Measurements from ENCODE around the gene SRD5A3. TPM values are rescaled to one million over a fixed set of nuclear protein-coding genes. Genes with fewer than 3 reads are reported as not detected.
"Not testable (repeated sequence)": the region's sequence is repeated elsewhere in the genome, so short reads cannot be mapped to it uniquely, and the experiment has no call there.

Gene SRD5A3
- total RNA-seq, 1 experiment from 2014 or later = 7.3 TPM

DNA sequence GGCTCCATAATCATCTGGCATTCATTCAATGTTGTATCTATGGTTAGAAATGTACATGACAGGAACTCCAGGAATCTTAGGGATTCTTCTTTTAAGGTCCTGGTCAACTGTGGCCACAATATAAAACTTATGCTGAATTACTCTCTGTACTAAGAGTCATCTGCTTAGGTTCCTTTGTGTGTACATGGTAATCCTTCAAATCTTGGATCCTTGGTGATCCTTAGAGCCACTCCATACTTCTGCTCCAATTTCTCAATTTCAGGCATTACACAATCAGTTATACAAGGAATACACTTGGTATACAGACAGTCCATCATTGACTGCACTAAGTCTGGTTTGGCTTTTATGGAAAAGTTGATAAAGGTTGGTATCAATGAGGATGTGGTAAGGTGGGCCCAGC, 5.8 kb downstream of the SRD5A3 start:
- H3K9me2 ChIP-seq (ENCODE audit: insufficient read depth) = no peaks in the 10 kb centered on the region
- H3K36me3 ChIP-seq (ENCODE audit: low read depth) = no peaks in the 10 kb centered on the region
- intact Hi-C loops (cut with micrococcal nuclease; ENCODE audit: unreplicated experiment) = no loop called here
- no peak overlapping the region for H3K4me3 ChIP-seq
- H3F3A ChIP-seq (ENCODE audit: insufficient read depth, low read depth) = peaks cover 8% of the 10 kb centered on the region; the same call in 1 of the 2 replicates
- ChIA-PET CTCF (no interaction called here), POLR2A (ENCODE audit: unreplicated experiment) (no interaction called here)
- no peak for TF ChIP-seq EZH2 (IDR thresholded peaks at IDR 0.05; ENCODE audit: low read depth)
- TF ChIP-seq, protein P1, sequence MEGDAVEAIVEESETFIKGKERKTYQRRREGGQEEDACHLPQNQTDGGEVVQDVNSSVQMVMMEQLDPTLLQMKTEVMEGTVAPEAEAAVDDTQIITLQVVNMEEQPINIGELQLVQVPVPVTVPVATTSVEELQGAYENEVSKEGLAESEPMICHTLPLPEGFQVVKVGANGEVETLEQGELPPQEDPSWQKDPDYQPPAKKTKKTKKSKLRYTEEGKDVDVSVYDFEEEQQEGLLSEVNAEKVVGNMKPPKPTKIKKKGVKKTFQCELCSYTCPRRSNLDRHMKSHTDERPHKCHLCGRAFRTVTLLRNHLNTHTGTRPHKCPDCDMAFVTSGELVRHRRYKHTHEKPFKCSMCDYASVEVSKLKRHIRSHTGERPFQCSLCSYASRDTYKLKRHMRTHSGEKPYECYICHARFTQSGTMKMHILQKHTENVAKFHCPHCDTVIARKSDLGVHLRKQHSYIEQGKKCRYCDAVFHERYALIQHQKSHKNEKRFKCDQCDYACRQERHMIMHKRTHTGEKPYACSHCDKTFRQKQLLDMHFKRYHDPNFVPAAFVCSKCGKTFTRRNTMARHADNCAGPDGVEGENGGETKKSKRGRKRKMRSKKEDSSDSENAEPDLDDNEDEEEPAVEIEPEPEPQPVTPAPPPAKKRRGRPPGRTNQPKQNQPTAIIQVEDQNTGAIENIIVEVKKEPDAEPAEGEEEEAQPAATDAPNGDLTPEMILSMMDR (conservative IDR thresholded peaks at IDR 0.05) = no peak
- no peak overlapping the region for H2AFZ ChIP-seq
- H3K27ac ChIP-seq = no peak overlapping the region
- no peak for DNase-seq
- H4K20me1 ChIP-seq (ENCODE audit: insufficient read depth) = no peaks in the 10 kb centered on the region
- no peak overlapping the region for H3K4me2 ChIP-seq
- H3K79me2 ChIP-seq (ENCODE audit: low read depth) = no peaks in the 10 kb centered on the region; the same call in 1 of the 2 replicates
- H3K9me3 ChIP-seq (ENCODE audit: insufficient read depth, low read depth) = no peaks in the 10 kb centered on the region
- H3K27me3 ChIP-seq (ENCODE audit: insufficient read depth, low read depth) = no peaks in the 10 kb centered on the region
- H3K4me1 ChIP-seq (replicated peaks; ENCODE audit: insufficient read depth) = peaks cover 27% of the 10 kb centered on the region
- BruUV-seq (replicated peaks) = no TSS peak

DNA sequence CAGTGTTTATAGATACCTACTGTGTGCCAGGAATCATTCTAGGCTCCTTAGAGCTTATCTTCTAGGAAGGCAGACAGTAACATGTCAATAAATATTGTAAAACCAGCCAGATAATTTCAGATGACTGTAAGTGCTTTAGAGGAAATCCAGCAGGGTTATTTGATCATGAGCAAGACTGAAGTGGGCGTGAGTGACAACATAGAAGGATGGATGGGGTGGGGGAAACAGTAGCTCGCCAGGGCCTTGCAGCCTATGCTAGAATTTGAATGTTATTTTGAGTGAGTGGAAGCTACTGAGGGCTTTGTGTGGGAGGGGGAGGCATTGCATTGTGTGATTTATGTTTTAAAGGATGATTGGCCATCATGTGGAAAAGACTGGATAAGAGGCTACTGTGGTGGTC, 6.7 kb downstream of the SRD5A3 start:
- Histone ChIP-seq H3K4me3 (no peak overlapping the region), H3K79me2 (ENCODE audit: low read depth) (no peaks in the 10 kb centered on the region; the same call in 1 of the 2 replicates), H3K27me3 (ENCODE audit: insufficient read depth, low read depth) (no peaks in the 10 kb centered on the region), H3K9me2 (ENCODE audit: insufficient read depth) (no peaks in the 10 kb centered on the region), H3K9me3 (ENCODE audit: insufficient read depth, low read depth) (no peaks in the 10 kb centered on the region), H3K4me2 (no peak overlapping the region), H3K36me3 (ENCODE audit: low read depth) (no peaks in the 10 kb centered on the region), H4K20me1 (ENCODE audit: insufficient read depth) (no peaks in the 10 kb centered on the region), H3F3A (ENCODE audit: insufficient read depth, low read depth) (peaks cover 14% of the 10 kb centered on the region), H3K27ac (no peak overlapping the region), H3K4me1 (replicated peaks; ENCODE audit: insufficient read depth) (peaks cover 27% of the 10 kb centered on the region), H2AFZ (no peak overlapping the region)
- intact Hi-C loops (cut with micrococcal nuclease; ENCODE audit: unreplicated experiment) = no loop called here
- ChIA-PET CTCF (interaction anchor here (0.6 kb wide), 1 partner anchor 9 kb away, joined by 3 read pairs; no protein-coding TSS in a partner anchor), POLR2A (ENCODE audit: unreplicated experiment) (no interaction called here)
- no TSS peak for BruUV-seq (replicated peaks)
- DNase-seq = no peak
- TF ChIP-seq EZH2 (IDR thresholded peaks at IDR 0.05; ENCODE audit: low read depth) = no peak
- TF ChIP-seq, protein P1 (conservative IDR thresholded peaks at IDR 0.05) = no peak

- H3K79me2 ChIP-seq (ENCODE audit: low read depth); H2AFZ ChIP-seq; BruUV-seq (replicated peaks); H3K27me3 ChIP-seq (ENCODE audit: insufficient read depth, low read depth); H3K36me3 ChIP-seq (ENCODE audit: low read depth); intact Hi-C loops (cut with micrococcal nuclease; ENCODE audit: unreplicated experiment); H3K9me3 ChIP-seq (ENCODE audit: insufficient read depth, low read depth); H3K9me2 ChIP-seq (ENCODE audit: insufficient read depth); H3K27ac ChIP-seq; H3K4me3 ChIP-seq; H3K4me2 ChIP-seq; POLR2A ChIA-PET (ENCODE audit: unreplicated experiment); H4K20me1 ChIP-seq (ENCODE audit: insufficient read depth); DNase-seq: not testable (repeated sequence)
- H3K4me1 ChIP-seq (replicated peaks; ENCODE audit: insufficient read depth) = peaks cover 27% of the 10 kb centered on the region
- CTCF ChIA-PET = interaction anchor here (0.6 kb wide), 1 partner anchor 9 kb away, joined by 3 read pairs; no protein-coding TSS in a partner anchor
- peaks cover 20% of the 10 kb centered on the region for H3F3A ChIP-seq (ENCODE audit: insufficient read depth, low read depth)
Measured at GRCh38 chr4:55353228-55353747, 7.2 kb downstream of the SRD5A3 start.

- Histone ChIP-seq H2AFZ (no peak overlapping the region), H3K4me2 (no peak overlapping the region), H3K27me3 (ENCODE audit: insufficient read depth, low read depth) (no peaks in the 10 kb centered on the region), H3K4me1 (replicated peaks; ENCODE audit: insufficient read depth) (peaks cover 36% of the 10 kb centered on the region), H3F3A (ENCODE audit: insufficient read depth, low read depth) (peaks cover 31% of the 10 kb centered on the region), H4K20me1 (ENCODE audit: insufficient read depth) (no peaks in the 10 kb centered on the region), H3K27ac (no peak overlapping the region), H3K36me3 (ENCODE audit: low read depth) (no peaks in the 10 kb centered on the region), H3K4me3 (no peak overlapping the region), H3K79me2 (ENCODE audit: low read depth) (no peaks in the 10 kb centered on the region), H3K9me3 (ENCODE audit: insufficient read depth, low read depth) (no peaks in the 10 kb centered on the region), H3K9me2 (ENCODE audit: insufficient read depth) (no peaks in the 10 kb centered on the region)
- DNase-seq = no peak
- no TSS peak for BruUV-seq (replicated peaks)
- intact Hi-C loops (cut with micrococcal nuclease; ENCODE audit: unreplicated experiment) = no loop called here
- ChIA-PET POLR2A (ENCODE audit: unreplicated experiment) (no interaction called here), CTCF (no interaction called here)
- no peak for TF ChIP-seq EZH2 (IDR thresholded peaks at IDR 0.05; ENCODE audit: low read depth)
- TF ChIP-seq, protein P1 (conservative IDR thresholded peaks at IDR 0.05) = no peak
Measured at GRCh38 chr4:55354648-55355047, 8.6 kb downstream of the SRD5A3 start.
